ENCODE data around the gene UNC80. TPM values are rescaled to one million over a fixed set of nuclear protein-coding genes. Genes with fewer than 3 reads are reported as not detected.

The UNC80 gene
- total and polyA plus RNA-seq, 2 of the 13 experiments (the other 11 are each of a cell fraction or from before 2014, with no cell fraction given), result not detected

- Histone ChIP-seq H3K27me3 (ENCODE audit: control insufficient read depth in 1 of 2, insufficient read depth in 2 of 2, low read length in 2 of 2) (no peaks in the 10 kb centered on the region), H3K9me3 (ENCODE audit: low read length) (no peaks in the 10 kb centered on the region), H3K9ac (ENCODE audit: insufficient read depth, low read depth, low read length) (no peak overlapping the region), H3K4me2 (ENCODE audit: low read depth, low read length) (no peak overlapping the region), H4K20me1 (ENCODE audit: insufficient read depth, low read length) (no peaks in the 10 kb centered on the region), H3K79me2 (ENCODE audit: insufficient read depth, low read length) (no peaks in the 10 kb centered on the region), H3K4me1 (ENCODE audit: insufficient read depth, low read length) (no peaks in the 10 kb centered on the region), H2AFZ (ENCODE audit: low read length) (no peak overlapping the region), H3K27ac (ENCODE audit: extremely low read length, insufficient read depth, low read length) (no peak overlapping the region), H3K4me3 (replicated peaks in 1 of 3; ENCODE audit: insufficient read depth in 1 of 3, low read depth in 2 of 3, low read length in 3 of 3) (no peak overlapping the region), H3K36me3 (replicated peaks in 1 of 2; ENCODE audit: control insufficient read depth in 1 of 2, insufficient read depth in 2 of 2, low read length in 2 of 2) (no peaks in the 10 kb centered on the region)
- ATAC-seq (no peak), DNase-seq (ENCODE audit: low spot score) (no peak), FAIRE-seq (no peak)
- ChIA-PET POLR2A (no interaction called here), CTCF (ENCODE audit: low intra/inter-chr PET ratio, low total read pairs) (no interaction called here)
- BruUV-seq (replicated peaks), result no TSS peak
- in situ Hi-C loops (cut with HindIII; ENCODE audit: extremely low pct_ligation_motif_present, low pct_unique_long_range_greater_than_20kb), result no loop called here
- 0% methylated on average over 1 of the region's 1 CpG for WGBS (ENCODE audit: low lambda C conversion rate)
- intact Hi-C loops (cut with micrococcal nuclease; ENCODE audit: unreplicated experiment), result no loop called here
- no peak for TF ChIP-seq KDM2A (CRISPR knock-in tag; IDR thresholded peaks at IDR 0.05; ENCODE audit: borderline replicate concordance, low read depth)
- no peak for TF ChIP-seq MAFF (IDR thresholded peaks at IDR 0.05; ENCODE audit: low read depth, low read length)
- no peak for TF ChIP-seq E2F2 (CRISPR knock-in tag; IDR thresholded peaks at IDR 0.05; ENCODE audit: borderline replicate concordance)
- TF ChIP-seq NR3C1 (CRISPR knock-in tag; IDR thresholded peaks at IDR 0.05), result no peak
- no peak for TF ChIP-seq GTF2F1 (IDR thresholded peaks at IDR 0.05; ENCODE audit: low read length)
- TF ChIP-seq ZNF614 (CRISPR knock-in tag; IDR thresholded peaks at IDR 0.05; ENCODE audit: borderline replicate concordance), result no peak
- no peak for TF ChIP-seq ZFP90 (CRISPR knock-in tag; IDR thresholded peaks at IDR 0.05; ENCODE audit: borderline replicate concordance)
- no peak for TF ChIP-seq ZNF33B (CRISPR knock-in tag; IDR thresholded peaks at IDR 0.05)
- TF ChIP-seq ZNF317 (CRISPR knock-in tag; IDR thresholded peaks at IDR 0.05), result no peak
- no peak for TF ChIP-seq ZNF605 (CRISPR knock-in tag; IDR thresholded peaks at IDR 0.05)
- no peak for TF ChIP-seq TBP (CRISPR knock-in tag; IDR thresholded peaks at IDR 0.05)
- TF ChIP-seq CENPBD1 (CRISPR knock-in tag; IDR thresholded peaks at IDR 0.05; ENCODE audit: borderline replicate concordance, low read depth), result no peak
- no peak for TF ChIP-seq MLXIP (CRISPR knock-in tag; IDR thresholded peaks at IDR 0.05; ENCODE audit: borderline replicate concordance)
- no peak for TF ChIP-seq AKNA (CRISPR knock-in tag; IDR thresholded peaks at IDR 0.05; ENCODE audit: borderline replicate concordance)
- no peak for TF ChIP-seq RORA (CRISPR knock-in tag; IDR thresholded peaks at IDR 0.05)
- no peak for TF ChIP-seq SKI (IDR thresholded peaks at IDR 0.05; ENCODE audit: partially characterized antibody)
- no peak for TF ChIP-seq RFX3 (CRISPR knock-in tag; IDR thresholded peaks at IDR 0.05)
- TF ChIP-seq ZNF562 (CRISPR knock-in tag; IDR thresholded peaks at IDR 0.05; ENCODE audit: borderline replicate concordance), result no peak
Observed at GRCh38 chr2:209946539-209946938, 174.9 kb downstream of the UNC80 start.
